ENCODE data around the gene FGR.

Gene FGR

DNA sequence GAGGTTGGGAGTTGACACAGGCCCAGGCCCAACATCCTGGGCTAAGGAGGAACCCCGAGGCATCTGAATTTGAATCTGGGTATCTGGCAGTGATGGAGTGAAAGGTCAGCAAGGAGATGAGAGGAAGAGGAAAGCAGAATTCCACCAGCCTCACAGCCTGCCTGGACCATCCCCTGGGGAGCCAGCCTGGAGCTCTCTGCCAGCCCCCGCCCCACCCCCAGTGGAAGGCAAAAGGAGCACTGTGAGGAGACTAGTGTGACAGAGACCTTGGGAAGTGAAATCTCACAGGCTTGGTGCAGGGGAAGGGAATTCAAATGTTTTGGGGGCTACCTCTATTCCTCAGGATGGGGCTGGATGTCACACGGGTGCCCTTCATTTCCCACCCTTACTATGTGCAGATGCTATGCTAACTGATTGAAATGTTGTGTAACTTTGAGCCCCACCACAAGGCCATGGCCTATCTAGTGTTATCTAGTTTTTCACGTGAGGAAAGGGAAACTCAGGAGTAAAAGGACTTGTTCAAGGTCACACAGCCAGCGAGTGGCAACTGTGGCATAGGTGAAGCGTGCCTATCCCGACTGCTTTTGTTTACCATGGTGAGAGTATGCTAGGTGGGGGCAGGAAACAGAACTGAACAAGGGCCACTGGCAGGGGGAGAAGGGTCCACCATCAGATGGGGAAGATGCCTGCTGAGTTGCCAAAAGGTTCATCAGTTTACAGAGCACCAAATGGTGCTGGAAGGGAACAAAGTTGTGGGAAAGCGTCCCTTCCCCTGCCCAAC is 60.8 kb downstream of the FGR start:
- 90% methylated on average over 7 of the region's 8 CpGs for WGBS (ENCODE audit: insufficient coverage)
- H3K4me3 ChIP-seq (ENCODE audit: control insufficient read depth in 1 of 7, extremely low read depth in 1 of 7, insufficient read depth in 4 of 7, low read depth in 2 of 7, low read length in 6 of 7): no peak overlapping the region
- no peaks in the 10 kb centered on the region for H3K9me3 ChIP-seq (ENCODE audit: control extremely low read depth in 1 of 5, control insufficient read depth in 4 of 5, insufficient read depth in 2 of 5, low read depth in 1 of 5, low read length in 4 of 5)
- H3K36me3 ChIP-seq (ENCODE audit: control insufficient read depth in 4 of 4, insufficient read depth in 4 of 4, low read length in 3 of 4): peaks cover 0 to 5% (median 0%) of the 10 kb centered on the region in 4 experiments
- DNase-seq: no peak
- CTCF ChIA-PET: interaction anchor here (0.6 to 15.1 kb wide), 11 partner anchors 10 to 158 kb away, joined by 3 to 142 read pairs (median 5); partner anchors contain the start of gene AHDC1
- H3K4me1 ChIP-seq (ENCODE audit: control extremely low read depth in 1 of 4, control insufficient read depth in 4 of 4, insufficient read depth in 4 of 4, low read length in 3 of 4): peaks cover 7 to 96% (median 73%) of the 10 kb centered on the region in 4 experiments
- H3K27me3 ChIP-seq (replicated peaks in 2 of 5; ENCODE audit: control insufficient read depth in 4 of 5, insufficient read depth in 5 of 5, low read length in 4 of 5): no peaks in the 10 kb centered on the region
- POLR2A ChIA-PET: no interaction called here
- H3K27ac ChIP-seq (ENCODE audit: insufficient read depth in 1 of 2, low read depth in 1 of 2, low read length in 2 of 2, poor library complexity in 1 of 2, severe bottlenecking in 2 of 2): no peak overlapping the region

GRCh38 chr1:27572679-27573426 is 62.1 kb downstream of the FGR start:
- Histone ChIP-seq H3K27ac (ENCODE audit: insufficient read depth in 1 of 2, low read depth in 1 of 2, low read length in 2 of 2, poor library complexity in 1 of 2, severe bottlenecking in 2 of 2) (no peak overlapping the region), H3K4me1 (ENCODE audit: control extremely low read depth in 1 of 4, control insufficient read depth in 4 of 4, insufficient read depth in 4 of 4, low read length in 3 of 4) (peaks cover 4 to 97% (median 78%) of the 10 kb centered on the region in 4 experiments)
- POLR2A ChIA-PET: no interaction called here

GRCh38 chr1:27572019-27572678 is 62.8 kb downstream of the FGR start:
- H3K27me3 ChIP-seq (replicated peaks in 2 of 5; ENCODE audit: control insufficient read depth in 4 of 5, insufficient read depth in 5 of 5, low read length in 4 of 5): no peaks in the 10 kb centered on the region
- POLR2A ChIA-PET: no interaction called here

More at GRCh38 chr1:27572679-27573426, 62.1 kb downstream of the FGR start:
- CTCF ChIA-PET: interaction anchor here (0.7 to 15.1 kb wide), 7 partner anchors 11 to 92 kb away, joined by 3 to 142 read pairs (median 28); partner anchors contain the start of gene AHDC1
- no peak for DNase-seq
- Histone ChIP-seq H3K27me3 (replicated peaks in 2 of 5; ENCODE audit: control insufficient read depth in 4 of 5, insufficient read depth in 5 of 5, low read length in 4 of 5) (no peaks in the 10 kb centered on the region), H3K36me3 (ENCODE audit: control insufficient read depth in 4 of 4, insufficient read depth in 4 of 4, low read length in 3 of 4) (peaks cover 0 to 8% (median 0%) of the 10 kb centered on the region in 4 experiments), H3K4me3 (ENCODE audit: control insufficient read depth in 1 of 7, extremely low read depth in 1 of 7, insufficient read depth in 4 of 7, low read depth in 2 of 7, low read length in 6 of 7) (no peak overlapping the region), H3K9me3 (ENCODE audit: control extremely low read depth in 1 of 5, control insufficient read depth in 4 of 5, insufficient read depth in 2 of 5, low read depth in 1 of 5, low read length in 4 of 5) (no peaks in the 10 kb centered on the region)
- 97% methylated on average over 10 of the region's 14 CpGs for WGBS (ENCODE audit: insufficient coverage)

GRCh38 chr1:27571439-27572018 is 63.5 kb downstream of the FGR start:
- H3K4me1 ChIP-seq (ENCODE audit: control extremely low read depth in 1 of 4, control insufficient read depth in 4 of 4, insufficient read depth in 4 of 4, low read length in 3 of 4): peaks cover 3 to 98% (median 70%) of the 10 kb centered on the region in 4 experiments
- no peaks in the 10 kb centered on the region for H3K9me3 ChIP-seq (ENCODE audit: control extremely low read depth in 1 of 5, control insufficient read depth in 4 of 5, insufficient read depth in 2 of 5, low read depth in 1 of 5, low read length in 4 of 5)
- H3K36me3 ChIP-seq (ENCODE audit: control insufficient read depth in 4 of 4, insufficient read depth in 4 of 4, low read length in 3 of 4): peaks cover 0 to 12% (median 0%) of the 10 kb centered on the region in 4 experiments
- POLR2A ChIA-PET: no interaction called here
- H3K27ac ChIP-seq (ENCODE audit: insufficient read depth in 1 of 2, low read depth in 1 of 2, low read length in 2 of 2, poor library complexity in 1 of 2, severe bottlenecking in 2 of 2): no peak overlapping the region
- peak overlapping the region in 1 of 7 experiments; percentile 11 for H3K4me3 ChIP-seq (ENCODE audit: control insufficient read depth in 1 of 7, extremely low read depth in 1 of 7, insufficient read depth in 4 of 7, low read depth in 2 of 7, low read length in 6 of 7)
- no peaks in the 10 kb centered on the region for H3K27me3 ChIP-seq (replicated peaks in 2 of 5; ENCODE audit: control insufficient read depth in 4 of 5, insufficient read depth in 5 of 5, low read length in 4 of 5)
- 77% methylated on average over 9 of the region's 18 CpGs for WGBS (ENCODE audit: insufficient coverage)
- CTCF ChIA-PET: interaction anchor here (1.5 to 15.1 kb wide), 7 partner anchors 11 to 98 kb away, joined by 4 to 142 read pairs (median 47); partner anchors contain the start of gene AHDC1
- DNase-seq: peak in 2 of 3 donors; percentile 50 to 64

More at GRCh38 chr1:27572019-27572678, 62.8 kb downstream of the FGR start:
- CTCF ChIA-PET: interaction anchor here (0.7 to 15.1 kb wide), 6 partner anchors 12 to 91 kb away, joined by 3 to 142 read pairs (median 38); partner anchors contain the start of gene AHDC1
- H3K9me3 ChIP-seq (ENCODE audit: control extremely low read depth in 1 of 5, control insufficient read depth in 4 of 5, insufficient read depth in 2 of 5, low read depth in 1 of 5, low read length in 4 of 5): no peaks in the 10 kb centered on the region
- no peak overlapping the region for H3K27ac ChIP-seq (ENCODE audit: insufficient read depth in 1 of 2, low read depth in 1 of 2, low read length in 2 of 2, poor library complexity in 1 of 2, severe bottlenecking in 2 of 2)
- H3K36me3 ChIP-seq (ENCODE audit: control insufficient read depth in 4 of 4, insufficient read depth in 4 of 4, low read length in 3 of 4): peaks cover 0 to 12% (median 0%) of the 10 kb centered on the region in 4 experiments
- H3K4me3 ChIP-seq (ENCODE audit: control insufficient read depth in 1 of 7, extremely low read depth in 1 of 7, insufficient read depth in 4 of 7, low read depth in 2 of 7, low read length in 6 of 7): peak overlapping the region in 1 of 7 experiments; percentile 11
- H3K4me1 ChIP-seq (ENCODE audit: control extremely low read depth in 1 of 4, control insufficient read depth in 4 of 4, insufficient read depth in 4 of 4, low read length in 3 of 4): peaks cover 3 to 98% (median 73%) of the 10 kb centered on the region in 4 experiments
- DNase-seq: no peak
- WGBS (ENCODE audit: insufficient coverage): 62% methylated on average over 7 of the region's 9 CpGs

GRCh38 chr1:27570784-27571183 is 64.2 kb downstream of the FGR start:
- POLR2A ChIA-PET: interaction anchor here (0.6 to 1.4 kb wide), 2 partner anchors 33 to 35 kb away, joined by 3 to 4 read pairs; partner anchors contain the start of gene AHDC1

GRCh38 chr1:27570356-27570755 is 64.6 kb downstream of the FGR start:
- POLR2A ChIA-PET: interaction anchor here (0.6 to 1.4 kb wide), 2 partner anchors 34 to 35 kb away, joined by 3 to 4 read pairs; partner anchors contain the start of gene AHDC1
- H3K4me1 ChIP-seq (ENCODE audit: control extremely low read depth in 1 of 4, control insufficient read depth in 4 of 4, insufficient read depth in 4 of 4, low read length in 3 of 4): peaks cover 3 to 98% (median 71%) of the 10 kb centered on the region in 4 experiments

More at GRCh38 chr1:27570784-27571183, 64.2 kb downstream of the FGR start:
- H3K27ac ChIP-seq (ENCODE audit: insufficient read depth in 1 of 2, low read depth in 1 of 2, low read length in 2 of 2, poor library complexity in 1 of 2, severe bottlenecking in 2 of 2): no peak overlapping the region
- H3K36me3 ChIP-seq (ENCODE audit: control insufficient read depth in 4 of 4, insufficient read depth in 4 of 4, low read length in 3 of 4): peaks cover 0 to 12% (median 0%) of the 10 kb centered on the region in 4 experiments
- no peak overlapping the region for H3K4me3 ChIP-seq (ENCODE audit: control insufficient read depth in 1 of 7, extremely low read depth in 1 of 7, insufficient read depth in 4 of 7, low read depth in 2 of 7, low read length in 6 of 7)
- CTCF ChIA-PET: interaction anchor here (0.8 to 15.1 kb wide), 8 partner anchors 9 to 99 kb away, joined by 3 to 142 read pairs (median 24); partner anchors contain the start of gene AHDC1
- H3K9me3 ChIP-seq (ENCODE audit: control extremely low read depth in 1 of 5, control insufficient read depth in 4 of 5, insufficient read depth in 2 of 5, low read depth in 1 of 5, low read length in 4 of 5): no peaks in the 10 kb centered on the region
- WGBS (ENCODE audit: insufficient coverage): no CpG with 5 or more reads among the region's 3 CpGs
- DNase-seq: no peak
- no peaks in the 10 kb centered on the region for H3K27me3 ChIP-seq (replicated peaks in 2 of 5; ENCODE audit: control insufficient read depth in 4 of 5, insufficient read depth in 5 of 5, low read length in 4 of 5)
- H3K4me1 ChIP-seq (ENCODE audit: control extremely low read depth in 1 of 4, control insufficient read depth in 4 of 4, insufficient read depth in 4 of 4, low read length in 3 of 4): peaks cover 0 to 97% (median 69%) of the 10 kb centered on the region in 4 experiments

More at GRCh38 chr1:27570356-27570755, 64.6 kb downstream of the FGR start:
- H3K4me3 ChIP-seq (ENCODE audit: control insufficient read depth in 1 of 7, extremely low read depth in 1 of 7, insufficient read depth in 4 of 7, low read depth in 2 of 7, low read length in 6 of 7): no peak overlapping the region
- no peaks in the 10 kb centered on the region for H3K9me3 ChIP-seq (ENCODE audit: control extremely low read depth in 1 of 5, control insufficient read depth in 4 of 5, insufficient read depth in 2 of 5, low read depth in 1 of 5, low read length in 4 of 5)
- no peaks in the 10 kb centered on the region for H3K27me3 ChIP-seq (replicated peaks in 2 of 5; ENCODE audit: control insufficient read depth in 4 of 5, insufficient read depth in 5 of 5, low read length in 4 of 5)
- peaks cover 0 to 17% (median 0%) of the 10 kb centered on the region in 4 experiments for H3K36me3 ChIP-seq (ENCODE audit: control insufficient read depth in 4 of 4, insufficient read depth in 4 of 4, low read length in 3 of 4)
- WGBS (ENCODE audit: insufficient coverage): 88% methylated on average over 2 of the region's 2 CpGs
- no peak overlapping the region for H3K27ac ChIP-seq (ENCODE audit: insufficient read depth in 1 of 2, low read depth in 1 of 2, low read length in 2 of 2, poor library complexity in 1 of 2, severe bottlenecking in 2 of 2)
- DNase-seq: no peak
- CTCF ChIA-PET: interaction anchor here (0.8 to 15.1 kb wide), 8 partner anchors 9 to 99 kb away, joined by 3 to 142 read pairs (median 24); partner anchors contain the start of gene AHDC1

Measured in common myeloid progenitor, CD34-positive (primary cell).